KOPT-K1 (cell line): Measurements from ENCODE around the gene POLR1F.

Experiments used
- H3K27ac ChIP-seq: fragments of 200-600 bp; sonication (generic); 2 replicates; pipeline ENCODE4 v1.5.1; 2016; ENCODE audit warnings: antibody characterized with exemption, mild to moderate bottlenecking, low read depth, low read length; ENCODE audit not compliant: poor library complexity, severe bottlenecking
- H3K36me3 ChIP-seq: fragments of 200-600 bp; sonication (generic); 2 replicates; pipeline ENCODE4 v1.5.1; 2017; ENCODE audit warnings: antibody characterized with exemption, mild to moderate bottlenecking, low read length, moderate library complexity; ENCODE audit not compliant: insufficient read depth
- H3K9me3 ChIP-seq: fragments of 200-600 bp; sonication (generic); 2 replicates; pipeline ENCODE4 v1.5.1; 2017; ENCODE audit warnings: antibody characterized with exemption, low read length, mild to moderate bottlenecking; ENCODE audit not compliant: insufficient read depth, poor library complexity, severe bottlenecking

POLR1F gene

GRCh38 chr7:19708397-19709248 is at the start of gene POLR1F:
POLR1F (minus strand) TSS chr7:19709037; CDS start chr7:19709016, 21 bp downstream.
- Histone ChIP-seq H3K36me3 (peaks cover 6% of the 10 kb centered on the region), H3K9me3 (no peaks in the 10 kb centered on the region), H3K27ac (peak within 1 kb of the TSS; percentile 72)

- no peaks in the 10 kb centered on the region for H3K9me3 ChIP-seq
- no peak overlapping the region for H3K27ac ChIP-seq
- no peaks in the 10 kb centered on the region for H3K36me3 ChIP-seq
Measured at GRCh38 chr7:19754521-19755116, 45.8 kb upstream of the POLR1F start.

GRCh38 chr7:19752020-19752419 is 43.2 kb upstream of the POLR1F start:
- Histone ChIP-seq H3K36me3 (no peaks in the 10 kb centered on the region), H3K9me3 (no peaks in the 10 kb centered on the region), H3K27ac (no peak overlapping the region)

- Histone ChIP-seq H3K9me3 (no peaks in the 10 kb centered on the region), H3K27ac (no peak overlapping the region), H3K36me3 (no peaks in the 10 kb centered on the region)
Measured at GRCh38 chr7:19749658-19750057, 40.8 kb upstream of the POLR1F start.

GRCh38 chr7:19747740-19748339 is 39.0 kb upstream of the POLR1F start:
- no peaks in the 10 kb centered on the region for H3K36me3 ChIP-seq
- no peaks in the 10 kb centered on the region for H3K9me3 ChIP-seq
- H3K27ac ChIP-seq: no peak overlapping the region

- no peak overlapping the region for H3K27ac ChIP-seq
- no peaks in the 10 kb centered on the region for H3K9me3 ChIP-seq
- no peaks in the 10 kb centered on the region for H3K36me3 ChIP-seq
Measured at GRCh38 chr7:19744075-19744474, 35.2 kb upstream of the POLR1F start.

GRCh38 chr7:19728716-19729115 is 19.9 kb upstream of the POLR1F start:
- H3K9me3 ChIP-seq: no peaks in the 10 kb centered on the region
- H3K27ac ChIP-seq: no peak overlapping the region

GRCh38 chr7:19725770-19726169 is 16.9 kb upstream of the POLR1F start:
- no peaks in the 10 kb centered on the region for H3K36me3 ChIP-seq
- H3K27ac ChIP-seq: no peak overlapping the region
- H3K9me3 ChIP-seq: no peaks in the 10 kb centered on the region

More at GRCh38 chr7:19728716-19729115, 19.9 kb upstream of the POLR1F start:
- H3K36me3 ChIP-seq: no peaks in the 10 kb centered on the region

GRCh38 chr7:19715499-19715898 is 6.7 kb upstream of the POLR1F start:
- Histone ChIP-seq H3K9me3 (no peaks in the 10 kb centered on the region), H3K27ac (no peak overlapping the region), H3K36me3 (no peaks in the 10 kb centered on the region)

- H3K9me3 ChIP-seq: no peaks in the 10 kb centered on the region
Measured at GRCh38 chr7:19713676-19714075, 4.8 kb upstream of the POLR1F start.

GRCh38 chr7:19709249-19709578 is 377 bp upstream of the POLR1F start:
- peak overlapping the region; percentile 72 for H3K27ac ChIP-seq
- peaks cover under 1% of the 10 kb centered on the region for H3K36me3 ChIP-seq
- no peaks in the 10 kb centered on the region for H3K9me3 ChIP-seq

More at GRCh38 chr7:19713676-19714075, 4.8 kb upstream of the POLR1F start:
- Histone ChIP-seq H3K27ac (no peak overlapping the region), H3K36me3 (no peaks in the 10 kb centered on the region)

GRCh38 chr7:19707240-19707639 is 1.6 kb downstream of the POLR1F start:
- peaks cover 8% of the 10 kb centered on the region for H3K9me3 ChIP-seq
- peaks cover 20% of the 10 kb centered on the region for H3K36me3 ChIP-seq
- no peak overlapping the region for H3K27ac ChIP-seq

- Histone ChIP-seq H3K27ac (no peak overlapping the region), H3K36me3 (peaks cover 34% of the 10 kb centered on the region), H3K9me3 (peaks cover 8% of the 10 kb centered on the region)
Measured at GRCh38 chr7:19705663-19706062, 3.2 kb downstream of the POLR1F start.

GRCh38 chr7:19701471-19701870 is 7.4 kb downstream of the POLR1F start:
- Histone ChIP-seq H3K27ac (no peak overlapping the region), H3K9me3 (peaks cover 8% of the 10 kb centered on the region), H3K36me3 (peaks cover 63% of the 10 kb centered on the region)

- no peak overlapping the region for H3K27ac ChIP-seq
- H3K9me3 ChIP-seq: peaks cover 8% of the 10 kb centered on the region
- H3K36me3 ChIP-seq: peaks cover 67% of the 10 kb centered on the region
Measured at GRCh38 chr7:19700936-19701335, 7.9 kb downstream of the POLR1F start.
